ENCODE measurements around the gene MACROD1.

The MACROD1 gene

GRCh38 chr11:64029773-64030172, 136.1 kb downstream of the MACROD1 start:
- DNase-seq, result no peak

DNA sequence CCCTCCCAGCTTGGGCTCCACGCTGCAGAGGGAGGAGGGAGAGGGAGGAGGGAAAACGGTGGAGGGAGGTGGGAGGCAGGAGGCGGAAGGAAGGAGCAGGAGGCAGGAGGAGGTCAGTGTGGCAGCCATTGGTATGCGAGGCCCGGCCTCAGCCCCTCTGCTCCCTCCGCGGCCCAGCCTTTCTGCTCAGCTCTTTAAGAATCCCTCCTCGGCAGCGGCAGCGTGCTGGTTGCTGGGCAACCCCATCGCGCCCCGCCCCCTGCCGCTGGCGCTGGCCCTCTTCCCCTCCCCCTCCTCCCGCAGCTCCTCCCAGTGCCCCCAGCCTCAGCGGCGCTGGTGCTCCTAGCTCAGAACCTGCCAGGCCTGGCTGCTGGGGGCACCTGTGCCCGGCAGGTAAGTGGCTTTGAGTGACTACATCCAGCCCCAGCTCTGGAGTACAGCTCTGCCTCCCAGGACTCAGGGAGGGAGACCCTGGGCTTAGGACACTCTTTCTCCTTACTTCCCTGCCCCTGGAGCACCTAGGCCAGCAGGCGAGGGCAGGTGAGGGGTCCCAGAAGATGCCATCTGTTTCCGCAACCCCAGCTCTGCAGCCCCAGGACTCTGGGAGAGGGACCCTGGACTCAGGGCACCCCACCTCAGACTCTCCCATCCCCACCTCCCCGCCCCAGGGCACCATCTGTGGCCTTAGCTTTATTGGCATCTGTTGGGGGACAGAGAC, 137.4 kb downstream of the MACROD1 start:
- DNase-seq, result peak; percentile 52

DNA sequence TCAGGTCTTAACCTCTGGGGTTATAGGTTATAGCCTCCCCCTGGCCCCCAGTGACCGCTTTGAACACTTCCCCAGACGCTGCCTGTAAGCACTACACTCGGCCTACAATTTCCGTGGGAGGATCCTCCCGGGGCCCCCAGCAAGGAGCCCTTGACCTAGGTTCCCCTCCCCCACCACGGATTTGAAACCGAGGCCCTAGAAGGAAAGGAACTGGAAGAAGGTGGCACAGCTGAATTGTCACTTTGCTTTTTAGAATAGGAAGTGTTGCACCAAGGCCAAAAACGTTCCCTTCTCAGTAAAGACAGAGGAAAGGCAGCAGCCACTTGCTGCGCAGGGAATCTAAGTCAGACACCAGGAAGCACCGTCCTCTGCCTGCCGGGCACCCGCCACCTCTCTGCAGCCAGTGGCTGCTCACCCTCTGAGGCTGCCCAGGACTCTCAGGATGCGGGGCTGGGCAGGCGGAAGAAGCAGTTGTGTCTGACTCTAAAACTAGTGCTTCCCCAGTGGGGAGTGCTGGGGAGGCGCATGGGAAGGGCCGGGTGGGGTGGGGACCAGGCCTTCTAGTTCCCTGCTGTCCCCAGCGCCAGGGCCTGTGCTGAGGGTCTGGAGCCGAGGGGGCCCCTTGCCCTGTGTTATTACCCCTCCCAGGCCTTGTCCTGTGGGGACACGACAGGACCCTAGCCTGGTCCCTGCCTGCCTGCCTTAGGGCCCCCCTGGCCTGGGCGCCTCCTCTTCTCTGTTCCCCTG, 138.1 kb downstream of the MACROD1 start:
- DNase-seq, result peak; percentile 59

DNA sequence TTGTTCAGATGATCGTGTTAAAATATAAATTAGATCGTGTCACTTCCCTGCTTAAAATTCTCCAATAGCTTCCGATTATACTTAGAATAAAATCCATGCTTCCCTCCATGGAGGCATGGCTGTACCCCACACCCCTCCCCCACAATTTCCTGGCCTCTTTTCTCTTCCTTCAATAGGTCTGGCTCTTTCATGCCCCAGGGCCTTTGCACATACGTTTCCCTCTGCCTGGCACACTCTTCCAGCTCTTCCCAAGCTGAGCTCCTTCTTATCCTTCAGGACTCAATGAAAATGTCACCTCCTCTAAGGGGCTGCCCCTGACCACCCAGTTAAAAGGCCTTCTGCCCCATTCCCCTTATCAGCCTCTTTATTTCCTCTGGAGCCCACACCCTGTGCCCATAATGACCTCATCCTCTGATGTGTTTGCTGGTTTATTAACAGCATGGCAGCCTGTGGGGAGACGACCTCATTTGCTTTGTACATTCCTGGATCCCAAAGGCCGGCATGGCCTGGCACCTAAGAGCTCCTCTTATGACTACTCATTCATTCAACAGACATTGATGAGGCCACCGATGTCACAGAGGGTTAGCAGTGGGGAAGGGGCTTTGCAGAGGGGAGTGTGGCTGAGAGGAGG, 139.2 kb downstream of the MACROD1 start:
- peak; percentile 51 for DNase-seq

DNA sequence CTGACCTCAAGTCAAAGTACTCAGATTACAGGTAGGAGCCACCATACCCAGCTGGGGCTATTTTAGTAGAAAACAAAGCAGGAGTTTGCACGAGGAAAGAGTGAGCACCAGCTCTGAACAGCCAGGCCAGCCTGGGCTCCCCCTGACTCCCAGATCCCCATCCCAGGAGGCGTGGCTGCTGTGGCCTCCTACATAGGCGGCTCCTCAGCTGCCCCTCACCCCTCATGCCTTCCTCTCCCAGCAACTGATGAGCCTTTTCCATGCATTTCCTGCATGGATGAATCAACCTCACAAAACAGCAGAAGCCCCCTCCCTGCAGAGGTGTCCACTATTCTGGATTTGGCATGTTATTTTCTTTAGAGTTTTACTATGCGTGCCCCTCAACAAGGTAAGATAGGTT, 140.7 kb downstream of the MACROD1 start:
- no peak for DNase-seq

- no peak for DNase-seq
Measured at GRCh38 chr11:64023712-64024710, 141.9 kb downstream of the MACROD1 start.

DNA sequence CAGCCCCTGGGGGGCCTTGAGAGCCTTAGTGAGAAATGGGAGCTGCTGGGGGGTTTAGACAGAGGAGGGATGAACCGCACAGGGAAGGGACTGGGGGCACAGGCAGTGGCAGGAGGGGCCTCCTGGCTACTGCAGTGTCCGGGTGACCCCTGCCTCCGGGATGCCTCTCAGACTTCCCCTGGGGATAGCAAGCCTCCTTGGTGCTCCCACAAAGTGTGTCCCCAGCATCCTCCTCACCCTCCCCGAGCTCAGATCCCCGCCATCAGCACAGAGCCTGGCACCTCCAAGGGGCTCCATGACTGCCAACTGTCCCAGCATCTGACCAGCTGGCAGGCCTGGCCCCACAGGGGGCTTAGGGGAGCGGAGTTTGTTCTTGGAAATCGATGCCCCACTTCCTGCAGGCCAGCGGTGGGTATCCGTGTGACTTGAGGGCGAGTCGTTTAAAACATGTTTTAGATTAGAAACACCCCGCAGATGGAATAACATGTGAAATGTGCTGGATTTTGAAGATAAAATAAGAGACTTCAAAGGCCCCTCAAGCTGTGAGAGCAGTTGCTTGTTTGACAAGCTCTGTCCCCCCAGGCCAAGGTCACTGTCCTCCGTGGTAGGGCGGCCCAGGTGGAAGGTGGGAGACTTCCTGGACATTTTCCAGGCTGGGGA, 143.7 kb downstream of the MACROD1 start:
- DNase-seq, result no peak

DNA sequence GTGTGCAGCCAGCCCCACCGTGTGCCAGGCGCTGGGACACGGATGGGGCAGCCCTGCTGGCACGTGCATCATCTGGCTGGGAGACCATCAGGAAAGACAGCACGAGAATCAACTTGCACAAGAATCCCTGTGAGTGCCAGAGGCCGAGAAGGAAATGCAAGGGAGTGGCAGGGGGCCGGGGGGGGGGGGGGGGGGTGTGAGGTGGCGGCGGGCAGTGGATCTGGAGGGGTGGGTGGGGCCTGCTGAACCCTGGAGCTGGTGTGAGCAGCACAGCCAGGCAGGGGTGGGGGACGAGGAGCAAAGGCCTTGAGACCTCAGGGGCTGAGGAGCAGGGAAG, 144.2 kb downstream of the MACROD1 start:
- no peak for DNase-seq

- no peak for DNase-seq
Measured at GRCh38 chr11:64020976-64021756, 144.7 kb downstream of the MACROD1 start.

DNA sequence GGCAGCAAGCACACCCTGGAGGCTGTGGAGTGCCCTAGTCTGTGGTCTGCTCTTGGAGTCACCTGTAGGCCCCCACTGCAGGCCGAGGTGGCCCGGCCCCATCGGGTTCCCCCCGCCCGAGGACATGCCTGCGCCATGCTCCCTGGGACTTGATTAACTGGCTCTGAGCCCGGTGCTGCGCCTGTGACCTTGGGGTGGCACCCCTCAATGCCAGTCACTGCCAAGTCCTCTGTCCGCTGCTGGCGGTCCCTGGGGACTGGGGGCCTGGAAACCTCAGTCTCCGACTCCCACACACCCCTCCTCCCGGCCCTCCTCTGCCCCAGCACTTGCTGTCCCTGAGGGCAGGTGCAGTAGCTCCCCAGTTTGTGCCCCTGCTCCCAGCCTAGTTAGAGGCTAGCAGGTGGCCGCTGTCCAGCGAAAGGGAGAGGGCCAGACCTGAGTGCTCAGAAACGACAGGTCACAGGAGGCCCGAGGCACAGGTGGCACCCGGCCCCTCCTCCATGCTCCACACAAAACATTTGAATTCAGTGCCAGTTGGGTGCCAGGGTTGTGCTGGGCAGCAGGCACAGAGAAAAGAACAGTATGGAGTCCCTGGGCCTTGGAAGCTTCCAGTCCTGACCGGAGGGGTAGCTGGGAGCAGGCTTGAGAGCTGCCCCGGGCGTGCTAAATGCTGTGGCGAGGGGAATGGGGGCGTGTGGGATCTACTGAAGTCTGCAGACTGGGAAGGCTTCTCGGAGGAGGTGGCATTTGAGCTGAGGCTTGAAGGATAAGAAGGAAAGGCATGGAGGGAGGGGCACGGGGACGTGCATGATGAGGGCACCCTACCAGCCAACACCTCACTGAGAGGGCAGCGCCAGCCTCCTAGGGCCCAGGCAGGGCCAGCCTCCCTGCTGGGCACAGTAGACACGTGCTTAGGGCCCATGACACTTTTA, 146.5 kb downstream of the MACROD1 start:
- DNase-seq, result no peak

GRCh38 chr11:64018310-64018709, 147.6 kb downstream of the MACROD1 start:
- DNase-seq, result no peak

- DNase-seq, result no peak
Measured at GRCh38 chr11:64017945-64018224, 148.0 kb downstream of the MACROD1 start.

GRCh38 chr11:64015935-64016845, 149.7 kb downstream of the MACROD1 start:
- no peak for DNase-seq

DNA sequence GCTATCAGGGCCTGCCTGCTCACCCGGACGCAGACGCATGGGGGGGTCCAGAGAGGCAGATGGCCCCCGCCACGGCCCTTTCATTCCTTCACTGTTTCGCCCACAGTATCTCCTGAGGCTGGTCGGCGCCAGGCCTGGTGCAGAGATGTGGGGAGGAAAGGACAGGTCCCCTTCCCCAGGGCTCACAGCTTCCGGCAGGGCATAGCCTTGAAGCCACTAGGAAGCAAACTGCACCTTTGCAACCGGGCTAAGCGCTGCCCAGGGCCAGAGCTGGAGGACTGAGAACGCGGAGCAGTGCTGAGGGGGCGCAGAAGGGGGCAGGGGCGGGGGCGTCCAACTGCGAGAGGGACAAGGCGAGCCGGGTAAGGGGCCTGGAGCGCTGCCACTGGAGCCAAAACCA, 150.4 kb downstream of the MACROD1 start:
- DNase-seq, result no peak

GRCh38 chr11:64014356-64014755, 151.6 kb downstream of the MACROD1 start:
- DNase-seq, result no peak

- DNase-seq, result no peak
Measured at GRCh38 chr11:64013141-64013896, 152.6 kb downstream of the MACROD1 start.

DNA sequence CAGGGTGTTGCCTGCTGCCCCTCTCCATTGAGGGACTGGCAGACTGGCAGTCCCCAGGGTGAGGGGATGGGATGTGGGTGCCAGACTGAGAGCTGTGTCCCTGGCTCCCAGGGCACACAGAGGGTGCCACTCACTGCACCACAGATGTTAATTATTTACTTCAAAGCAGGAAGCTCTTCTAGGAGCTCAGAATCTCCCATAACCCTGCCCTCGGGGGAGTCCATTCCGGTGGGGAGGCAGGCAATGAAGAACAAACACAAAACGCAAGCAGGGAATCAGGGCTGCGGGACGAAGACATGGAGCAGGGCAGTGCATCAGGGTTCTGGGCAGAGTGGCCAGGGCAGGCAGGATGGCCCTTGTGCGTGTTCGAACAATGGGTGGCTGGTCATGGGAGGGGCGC, 154.5 kb downstream of the MACROD1 start:
- no peak for DNase-seq

- no peak for DNase-seq
Measured at GRCh38 chr11:64010783-64011182, 155.1 kb downstream of the MACROD1 start.

DNA sequence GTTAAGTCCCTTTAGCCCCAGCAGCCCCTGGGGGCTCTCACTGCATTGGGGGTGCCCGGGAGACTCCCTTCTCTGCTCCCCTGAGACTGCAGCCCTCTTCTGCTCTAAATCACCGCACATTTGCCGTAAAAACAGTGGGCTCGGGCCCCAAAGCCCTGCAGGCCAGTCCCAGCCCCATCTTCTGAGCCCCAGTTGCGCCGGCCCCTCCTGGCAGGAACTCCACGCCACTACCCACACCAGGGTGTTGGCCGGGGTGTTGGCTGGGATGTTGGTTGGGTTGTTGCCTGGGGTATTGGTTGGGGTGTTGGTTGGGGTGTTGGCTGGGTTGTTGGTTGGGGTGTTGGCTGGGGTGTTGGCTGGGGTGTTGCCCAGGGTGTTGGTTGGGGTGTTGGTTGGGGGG, 156.2 kb downstream of the MACROD1 start:
- DNase-seq, result no peak

All from hematopoietic multipotent progenitor cell treated with erythropoietin and hydrocortisone succinate and interleukin-3 and kit ligand, for 4 days (in vitro differentiated cells).